SK-N-SH treated with all-trans-retinoic acid at 6 μM for 48 hours (cell line): Measurements from ENCODE around the gene KRT14.

Experiments
- ATAC-seq: fragments of 200-7000 bp; cut with Tn5 transposase; 3 replicates; pipeline ENCODE4 v1.9.1; 2020; ENCODE audit warnings: mild to moderate bottlenecking, moderate library complexity
- BACH2 ChIP-seq: fragments of 250-450 bp; sonication (Bioruptor Pico); IDR thresholded peaks from 2 replicates; pipeline ENCODE4 v1.9.0; 2021; ENCODE audit warnings: mild to moderate bottlenecking, borderline replicate concordance
- CSDC2 ChIP-seq: fragments of 250-450 bp; sonication (Bioruptor Pico); IDR thresholded peaks from 2 replicates; pipeline ENCODE4 v1.5.0; 2020; ENCODE audit warnings: mild to moderate bottlenecking, moderate library complexity
- CSRNP3 ChIP-seq: fragments of 250-450 bp; sonication (Bioruptor Pico); IDR thresholded peaks from 2 replicates; pipeline ENCODE4 v1.5.1; 2021; ENCODE audit warnings: mild to moderate bottlenecking, moderate library complexity
- ESRRG ChIP-seq: fragments of 250-450 bp; sonication (Bioruptor Pico); IDR thresholded peaks from 2 replicates; pipeline ENCODE4 v1.6.1; 2021; ENCODE audit warnings: mild to moderate bottlenecking
- GLIS3 ChIP-seq: fragments of 250-450 bp; sonication (Bioruptor Pico); IDR thresholded peaks from 2 replicates; pipeline ENCODE4 v1.5.0; 2020; ENCODE audit warnings: mild to moderate bottlenecking, moderate library complexity
- ISL1 ChIP-seq: fragments of 250-450 bp; sonication (Bioruptor Pico); IDR thresholded peaks from 2 replicates; pipeline ENCODE4 v2.1.2; 2022; ENCODE audit warnings: mild to moderate bottlenecking, moderate library complexity
- PATZ1 ChIP-seq: fragments of 250-450 bp; sonication (Bioruptor Pico); IDR thresholded peaks from 2 replicates; pipeline ENCODE4 v1.8.0; 2020; ENCODE audit warnings: mild to moderate bottlenecking, moderate library complexity, borderline replicate concordance
- PPARA ChIP-seq: fragments of 250-450 bp; sonication (Bioruptor Pico); IDR thresholded peaks from 2 replicates; pipeline ENCODE4 v1.5.0; 2020; ENCODE audit warnings: mild to moderate bottlenecking, borderline replicate concordance
- RARB ChIP-seq: fragments of 250-450 bp; sonication (Bioruptor Pico); IDR thresholded peaks from 2 replicates; pipeline ENCODE4 v1.8.0; 2021; ENCODE audit warnings: mild to moderate bottlenecking, moderate library complexity
- SNAI2 ChIP-seq: fragments of 250-450 bp; sonication (Bioruptor Pico); IDR thresholded peaks from 2 replicates; pipeline ENCODE4 v1.5.0; 2020; ENCODE audit warnings: mild to moderate bottlenecking, moderate library complexity
- TCF4 ChIP-seq: fragments of 250-450 bp; sonication (Bioruptor Pico); IDR thresholded peaks from 2 replicates; pipeline ENCODE4 v1.8.0; 2021; ENCODE audit warnings: mild to moderate bottlenecking, moderate library complexity, borderline replicate concordance
- TOX ChIP-seq: fragments of 250-450 bp; sonication (Bioruptor Pico); IDR thresholded peaks from 2 replicates; pipeline ENCODE4 v1.8.0; 2021; ENCODE audit warnings: mild to moderate bottlenecking, moderate library complexity, borderline replicate concordance
- ZFP3 ChIP-seq: fragments of 250-450 bp; sonication (Bioruptor Pico); IDR thresholded peaks from 2 replicates; pipeline ENCODE4 v1.5.0; 2020; ENCODE audit warnings: mild to moderate bottlenecking, moderate library complexity
- ZFP30 ChIP-seq: fragments of 450-650 bp; formaldehyde crosslinking; IDR thresholded peaks from 2 replicates; pipeline ENCODE4 v1.5.0; 2022; ENCODE audit warnings: mild to moderate bottlenecking, moderate library complexity
- ZNF565 ChIP-seq: fragments of 450-650 bp; formaldehyde crosslinking; conservative IDR thresholded peaks from 2 replicates; pipeline ENCODE4 v1.5.0; 2020; ENCODE audit warnings: low read depth, mild to moderate bottlenecking, moderate library complexity
- ZNF70 ChIP-seq: fragments of 450-650 bp; formaldehyde crosslinking; IDR thresholded peaks from 2 replicates; pipeline ENCODE4 v1.5.0; 2020; ENCODE audit warnings: mild to moderate bottlenecking, moderate library complexity
- ZNF8 ChIP-seq: fragments of 450-650 bp; formaldehyde crosslinking; IDR thresholded peaks from 2 replicates; pipeline ENCODE4 v1.5.0; 2020; ENCODE audit warnings: mild to moderate bottlenecking, moderate library complexity
- TF ChIP-seq, protein P1 (sequence below): fragments of 250-450 bp; sonication (Bioruptor Pico); IDR thresholded peaks from 2 replicates; pipeline ENCODE4 v1.5.0; 2020; ENCODE audit warnings: mild to moderate bottlenecking, moderate library complexity
- TF ChIP-seq, protein P2 (sequence below): fragments of 250-450 bp; sonication (Bioruptor Pico); IDR thresholded peaks from 2 replicates; pipeline ENCODE4 v1.5.1; 2020; ENCODE audit warnings: low read depth, mild to moderate bottlenecking, moderate library complexity
- TF ChIP-seq, protein P3 (sequence below): fragments of 250-450 bp; sonication (Bioruptor Pico); IDR thresholded peaks from 2 replicates; pipeline ENCODE4 v1.8.0; 2021; ENCODE audit warnings: low read depth, mild to moderate bottlenecking, moderate library complexity, borderline replicate concordance

Gene KRT14

DNA sequence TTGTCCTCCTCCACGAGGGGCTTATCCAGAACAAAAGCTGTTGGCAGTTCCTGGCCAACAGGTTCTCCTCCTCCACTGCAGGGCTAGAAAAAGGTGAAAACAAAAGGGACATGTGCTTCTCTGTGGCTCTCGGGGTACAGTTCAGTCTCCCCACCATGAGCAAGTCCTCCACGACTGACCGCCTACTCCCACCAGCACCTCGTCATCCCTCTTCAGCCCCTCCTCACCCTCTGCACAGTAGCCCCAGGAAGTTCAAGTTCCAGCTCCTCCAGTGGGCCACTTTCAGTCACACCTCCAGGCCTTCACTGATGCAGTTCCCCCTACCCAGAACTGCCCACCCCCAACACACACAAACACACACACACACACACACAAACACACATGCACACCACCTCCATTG, 34.2 kb downstream of the KRT14 start:
- ATAC-seq = no peak
- TF ChIP-seq, protein P1, sequence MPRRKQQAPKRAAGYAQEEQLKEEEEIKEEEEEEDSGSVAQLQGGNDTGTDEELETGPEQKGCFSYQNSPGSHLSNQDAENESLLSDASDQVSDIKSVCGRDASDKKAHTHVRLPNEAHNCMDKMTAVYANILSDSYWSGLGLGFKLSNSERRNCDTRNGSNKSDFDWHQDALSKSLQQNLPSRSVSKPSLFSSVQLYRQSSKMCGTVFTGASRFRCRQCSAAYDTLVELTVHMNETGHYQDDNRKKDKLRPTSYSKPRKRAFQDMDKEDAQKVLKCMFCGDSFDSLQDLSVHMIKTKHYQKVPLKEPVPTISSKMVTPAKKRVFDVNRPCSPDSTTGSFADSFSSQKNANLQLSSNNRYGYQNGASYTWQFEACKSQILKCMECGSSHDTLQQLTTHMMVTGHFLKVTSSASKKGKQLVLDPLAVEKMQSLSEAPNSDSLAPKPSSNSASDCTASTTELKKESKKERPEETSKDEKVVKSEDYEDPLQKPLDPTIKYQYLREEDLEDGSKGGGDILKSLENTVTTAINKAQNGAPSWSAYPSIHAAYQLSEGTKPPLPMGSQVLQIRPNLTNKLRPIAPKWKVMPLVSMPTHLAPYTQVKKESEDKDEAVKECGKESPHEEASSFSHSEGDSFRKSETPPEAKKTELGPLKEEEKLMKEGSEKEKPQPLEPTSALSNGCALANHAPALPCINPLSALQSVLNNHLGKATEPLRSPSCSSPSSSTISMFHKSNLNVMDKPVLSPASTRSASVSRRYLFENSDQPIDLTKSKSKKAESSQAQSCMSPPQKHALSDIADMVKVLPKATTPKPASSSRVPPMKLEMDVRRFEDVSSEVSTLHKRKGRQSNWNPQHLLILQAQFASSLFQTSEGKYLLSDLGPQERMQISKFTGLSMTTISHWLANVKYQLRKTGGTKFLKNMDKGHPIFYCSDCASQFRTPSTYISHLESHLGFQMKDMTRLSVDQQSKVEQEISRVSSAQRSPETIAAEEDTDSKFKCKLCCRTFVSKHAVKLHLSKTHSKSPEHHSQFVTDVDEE = no peak
- TF ChIP-seq ZNF565 (CRISPR knock-in tag) (no peak), ZNF8 (CRISPR knock-in tag) (no peak), PATZ1 (no peak), RARB (CRISPR knock-in tag) (no peak), CSDC2 (CRISPR knock-in tag) (no peak), ISL1 (CRISPR knock-in tag) (no peak), ZNF70 (CRISPR knock-in tag) (no peak), GLIS3 (CRISPR knock-in tag) (no peak), PPARA (CRISPR knock-in tag) (no peak), ZFP3 (no peak), CSRNP3 (CRISPR knock-in tag) (no peak)
- TF ChIP-seq, protein P2, sequence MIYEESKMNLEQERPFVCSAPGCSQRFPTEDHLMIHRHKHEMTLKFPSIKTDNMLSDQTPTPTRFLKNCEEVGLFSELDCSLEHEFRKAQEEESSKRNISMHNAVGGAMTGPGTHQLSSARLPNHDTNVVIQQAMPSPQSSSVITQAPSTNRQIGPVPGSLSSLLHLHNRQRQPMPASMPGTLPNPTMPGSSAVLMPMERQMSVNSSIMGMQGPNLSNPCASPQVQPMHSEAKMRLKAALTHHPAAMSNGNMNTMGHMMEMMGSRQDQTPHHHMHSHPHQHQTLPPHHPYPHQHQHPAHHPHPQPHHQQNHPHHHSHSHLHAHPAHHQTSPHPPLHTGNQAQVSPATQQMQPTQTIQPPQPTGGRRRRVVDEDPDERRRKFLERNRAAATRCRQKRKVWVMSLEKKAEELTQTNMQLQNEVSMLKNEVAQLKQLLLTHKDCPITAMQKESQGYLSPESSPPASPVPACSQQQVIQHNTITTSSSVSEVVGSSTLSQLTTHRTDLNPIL (CRISPR knock-in tag) = no peak
- TF ChIP-seq, protein P3, sequence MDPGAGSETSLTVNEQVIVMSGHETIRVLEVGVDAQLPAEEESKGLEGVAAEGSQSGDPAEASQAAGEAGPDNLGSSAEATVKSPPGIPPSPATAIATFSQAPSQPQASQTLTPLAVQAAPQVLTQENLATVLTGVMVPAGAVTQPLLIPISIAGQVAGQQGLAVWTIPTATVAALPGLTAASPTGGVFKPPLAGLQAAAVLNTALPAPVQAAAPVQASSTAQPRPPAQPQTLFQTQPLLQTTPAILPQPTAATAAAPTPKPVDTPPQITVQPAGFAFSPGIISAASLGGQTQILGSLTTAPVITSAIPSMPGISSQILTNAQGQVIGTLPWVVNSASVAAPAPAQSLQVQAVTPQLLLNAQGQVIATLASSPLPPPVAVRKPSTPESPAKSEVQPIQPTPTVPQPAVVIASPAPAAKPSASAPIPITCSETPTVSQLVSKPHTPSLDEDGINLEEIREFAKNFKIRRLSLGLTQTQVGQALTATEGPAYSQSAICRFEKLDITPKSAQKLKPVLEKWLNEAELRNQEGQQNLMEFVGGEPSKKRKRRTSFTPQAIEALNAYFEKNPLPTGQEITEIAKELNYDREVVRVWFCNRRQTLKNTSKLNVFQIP (CRISPR knock-in tag) = no peak
- TF ChIP-seq, all 23 proteins: peak for 0

- ATAC-seq = no peak
- TF ChIP-seq SNAI2 (no peak), TOX (CRISPR knock-in tag) (no peak), CSDC2 (CRISPR knock-in tag) (no peak), ESRRG (CRISPR knock-in tag) (no peak), GLIS3 (CRISPR knock-in tag) (no peak), ZFP30 (CRISPR knock-in tag) (no peak), TCF4 (CRISPR knock-in tag) (no peak), PATZ1 (no peak), ZNF8 (CRISPR knock-in tag) (no peak), BACH2 (CRISPR knock-in tag) (no peak)
- TF ChIP-seq, all 23 proteins: peak for 0
Measured at GRCh38 chr17:41551365-41551764, 35.3 kb downstream of the KRT14 start.

DNA sequence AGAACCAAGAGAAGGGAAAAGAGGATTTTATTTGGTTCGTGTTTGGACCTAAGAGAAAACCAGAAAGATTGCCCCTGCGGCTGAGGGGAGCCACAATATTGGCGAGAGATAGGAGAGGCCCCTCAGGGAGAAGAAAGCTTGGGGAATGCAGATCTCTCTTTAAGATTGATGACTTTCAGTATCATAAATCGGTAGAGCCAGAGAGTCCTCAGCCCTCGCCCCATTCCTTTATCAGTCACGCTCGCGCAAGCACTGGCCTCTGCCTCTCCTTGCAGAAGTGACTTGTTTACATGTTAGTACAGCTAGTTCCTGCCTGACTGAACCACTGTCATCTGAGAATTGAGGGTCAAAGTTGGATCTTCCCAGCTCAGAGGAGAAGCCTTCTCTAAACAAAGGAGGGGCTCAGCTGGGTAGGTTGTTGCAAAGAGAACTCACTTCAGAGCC, 37.1 kb downstream of the KRT14 start:
- no peak for TF ChIP-seq ZNF70 (CRISPR knock-in tag)
- ATAC-seq = no peak
